H1 (cell line): Measurements from ENCODE around the gene NENF. TPM values are rescaled to one million over a fixed set of nuclear protein-coding genes. Genes with fewer than 3 reads are reported as not detected.

Experiments used
- CTCF ChIA-PET: fragments of 300-600 bp; sonication (Branson Sonifier 250); formaldehyde crosslinking; loops from one replicate; lab custom pipeline; 2021; ENCODE audit not compliant: partially characterized antibody; lab: Charles Lee
- POLR2A ChIA-PET: fragments of 300-600 bp; sonication (Branson Sonifier 250); formaldehyde crosslinking; loops from one replicate; lab custom pipeline; 2021; ENCODE audit warnings: inconsistent platforms; ENCODE audit not compliant: partially characterized antibody; lab: Charles Lee
- DNase-seq, 2 experiments: peaks; one replicate each; pipeline versions ENCODE4 v3.0.0 to v3.0.0-alpha.2; 2010 to 2022; ENCODE audit warnings: low spot score in 2 of 2, low read depth in 1 of 2, mixed read lengths in 1 of 2
- FAIRE-seq: peaks from 2 replicates; lab custom pipeline; 2011; peaks lifted over from hg19 to GRCh38; lab: Jason Lieb, UNC
- H2AFZ ChIP-seq: 2 replicates; pipeline ENCODE4 v1.8.1; 2012; ENCODE audit warnings: low read length, inconsistent platforms
- H2AK5ac ChIP-seq: 2 replicates; pipeline ENCODE4 v1.6.1; 2013; ENCODE audit warnings: low read depth, low read length
- H2BK120ac ChIP-seq: replicated peaks from 2 replicates; pipeline ENCODE3; 2013; ENCODE audit warnings: low read depth, low read length, inconsistent platforms
- H2BK12ac ChIP-seq: 2 replicates; pipeline ENCODE4 v1.6.1; 2013; ENCODE audit warnings: low read depth, low read length
- H2BK15ac ChIP-seq: 2 replicates; pipeline ENCODE4 v1.6.1; 2013; ENCODE audit warnings: low read length
- H2BK20ac ChIP-seq: 2 replicates; pipeline ENCODE4 v1.6.1; 2013; ENCODE audit warnings: low read length
- H2BK5ac ChIP-seq: 2 replicates; pipeline ENCODE4 v1.6.1; 2013; ENCODE audit warnings: low read depth, low read length
- H3K14ac ChIP-seq: 2 replicates; pipeline ENCODE4 v1.6.1; 2013; ENCODE audit warnings: inconsistent platforms; ENCODE audit not compliant: insufficient read length
- H3K18ac ChIP-seq: 2 replicates; pipeline ENCODE4 v1.6.1; 2013; ENCODE audit warnings: low read length; ENCODE audit errors: extremely low read depth
- H3K23ac ChIP-seq: 2 replicates; pipeline ENCODE4 v1.6.1; 2013; ENCODE audit warnings: inconsistent platforms; ENCODE audit not compliant: insufficient read length
- H3K23me2 ChIP-seq: 2 replicates; pipeline ENCODE4 v1.6.1; 2013; ENCODE audit warnings: low read depth, low read length
- H3K27ac ChIP-seq: 2 replicates; pipeline ENCODE4 v1.6.1; 2011; ENCODE audit warnings: low read depth, low read length, inconsistent platforms
- H3K27me3 ChIP-seq, 4 experiments: replicated peaks in 1 of 4; 1 replicate in 1 of 4; 2 replicates in 3 of 4; pipeline versions ENCODE4 v1.6.1 to v1.8.1; 2011 to 2013; ENCODE audit warnings: low read length in 3 of 4, mild to moderate bottlenecking in 3 of 4, inconsistent platforms in 2 of 4, mixed read lengths in 2 of 4, moderate library complexity in 1 of 4; ENCODE audit not compliant: control insufficient read depth in 3 of 4, insufficient read depth in 3 of 4; ENCODE audit errors: extremely low read depth in 1 of 4
- H3K36me3 ChIP-seq, 4 experiments: 2 replicates each; pipeline versions ENCODE4 v1.6.1 to v1.8.1; 2011 to 2013; ENCODE audit warnings: mild to moderate bottlenecking in 4 of 4, low read length in 3 of 4, moderate library complexity in 2 of 4, control low read depth in 1 of 4, inconsistent platforms in 1 of 4; ENCODE audit not compliant: insufficient read depth in 4 of 4, control insufficient read depth in 2 of 4
- H3K4ac ChIP-seq: replicated peaks from 2 replicates; pipeline ENCODE3; 2013; ENCODE audit warnings: low read length, low read depth, mixed read lengths, inconsistent platforms; ENCODE audit not compliant: insufficient read length
- H3K4me1 ChIP-seq, 4 experiments: replicated peaks in 1 of 4; 1 replicate in 1 of 4; 2 replicates in 3 of 4; pipeline versions ENCODE4 v1.6.1 to v1.8.1; 2011 to 2013; ENCODE audit warnings: low read length in 3 of 4, inconsistent platforms in 2 of 4, mixed read lengths in 1 of 4; ENCODE audit not compliant: insufficient read depth in 4 of 4, control insufficient read depth in 3 of 4
- H3K4me2 ChIP-seq, 2 experiments: 2 replicates each; pipeline versions ENCODE4 v1.6.1 to v1.8.1; 2011 to 2013; ENCODE audit warnings: low read depth in 2 of 2, low read length in 2 of 2, control low read depth in 1 of 2, inconsistent platforms in 1 of 2, mild to moderate bottlenecking in 1 of 2; ENCODE audit not compliant: insufficient read depth in 1 of 2
- H3K4me3 ChIP-seq, 4 experiments: fragments of 200-600, 300-600 bp in 1 of 4; sonication (generic), shearing (Covaris generic), sonication (Bioruptor Twin) in 1 of 4; 2 replicates each; pipeline versions ENCODE4 v1.5.1 to v1.8.1; 2011 to 2016; ENCODE audit warnings: low read length in 4 of 4, low read depth in 3 of 4, control low read depth in 2 of 4, inconsistent platforms in 2 of 4, mild to moderate bottlenecking in 2 of 4, mixed read lengths in 1 of 4, moderate library complexity in 1 of 4; ENCODE audit not compliant: insufficient read depth in 2 of 4; ENCODE audit errors: extremely low read depth in 1 of 4
- H3K56ac ChIP-seq: replicated peaks from 2 replicates; pipeline ENCODE3; 2013; ENCODE audit warnings: low read depth, mild to moderate bottlenecking, mixed read lengths, low read length, inconsistent platforms; ENCODE audit not compliant: insufficient read length
- H3K79me1 ChIP-seq: 2 replicates; pipeline ENCODE4 v1.6.1; 2013; ENCODE audit warnings: low read depth, low read length, control low read depth
- H3K79me2 ChIP-seq, 2 experiments: 2 replicates each; pipeline versions ENCODE4 v1.6.1 to v1.8.1; 2012 to 2013; ENCODE audit warnings: low read length in 2 of 2, mild to moderate bottlenecking in 2 of 2, inconsistent platforms in 1 of 2; ENCODE audit not compliant: insufficient read depth in 2 of 2, control insufficient read depth in 1 of 2
- H3K9ac ChIP-seq, 4 experiments: replicated peaks in 1 of 4; 1 replicate in 1 of 4; 2 replicates in 3 of 4; pipeline versions ENCODE4 v1.6.1 to v1.8.1; 2011 to 2013; ENCODE audit warnings: low read depth in 3 of 4, low read length in 3 of 4, control low read depth in 2 of 4, mild to moderate bottlenecking in 2 of 4, moderate library complexity in 2 of 4, inconsistent platforms in 1 of 4; ENCODE audit errors: extremely low read depth in 1 of 4
- H3K9me3 ChIP-seq, 2 experiments: 2 replicates each; pipeline versions ENCODE4 v1.6.1 to v1.8.1; 2012 to 2013; ENCODE audit warnings: mild to moderate bottlenecking in 2 of 2, moderate library complexity in 2 of 2, control low read depth in 1 of 2, inconsistent platforms in 1 of 2, low read depth in 1 of 2, low read length in 1 of 2, mixed read lengths in 1 of 2; ENCODE audit not compliant: insufficient read depth in 2 of 2
- H4K20me1 ChIP-seq, 2 experiments: replicated peaks in 1 of 2; 2 replicates each; pipeline versions ENCODE3 to v1.8.1; 2011 to 2013; ENCODE audit warnings: inconsistent platforms in 2 of 2, low read length in 2 of 2, mild to moderate bottlenecking in 1 of 2; ENCODE audit not compliant: insufficient read depth in 2 of 2, control insufficient read depth in 1 of 2
- H4K5ac ChIP-seq: 2 replicates; pipeline ENCODE4 v1.6.1; 2013; ENCODE audit warnings: low read length, low read depth, mixed read lengths, inconsistent platforms; ENCODE audit not compliant: insufficient read length
- H4K8ac ChIP-seq: 2 replicates; pipeline ENCODE4 v1.8.0; 2013; ENCODE audit warnings: mild to moderate bottlenecking, moderate library complexity, low read length, inconsistent platforms; ENCODE audit not compliant: insufficient read depth; ENCODE audit errors: extremely low read depth
- H4K91ac ChIP-seq: replicated peaks from 2 replicates; pipeline ENCODE3; 2013; ENCODE audit warnings: low read length, mixed read lengths, inconsistent platforms; ENCODE audit not compliant: insufficient read length
- CEBPB ChIP-seq: IDR thresholded peaks from 2 replicates; pipeline ENCODE4 v1.6.1; 2012; ENCODE audit warnings: low read depth, low read length
- E2F6 ChIP-seq: IDR thresholded peaks from 2 replicates; pipeline ENCODE4 v1.6.1; 2012; ENCODE audit warnings: inconsistent platforms
- GABPA ChIP-seq: IDR thresholded peaks from 2 replicates; pipeline ENCODE4 v1.6.1; 2011; ENCODE audit warnings: mild to moderate bottlenecking, low read length, moderate library complexity, borderline replicate concordance; ENCODE audit not compliant: insufficient read depth
- POLR2AphosphoS5 ChIP-seq: IDR thresholded peaks from 2 replicates; pipeline ENCODE4 v1.6.1; 2011; ENCODE audit warnings: low read depth, low read length
- SIX5 ChIP-seq: IDR thresholded peaks from 2 replicates; pipeline ENCODE4 v1.6.1; 2011; ENCODE audit warnings: mild to moderate bottlenecking, low read depth, low read length
- WGBS, 2 experiments: shearing (Covaris generic) in 1 of 2; methylation state at CpG; one replicate each; pipeline versions ENCODE4 v1.1.6 to v1.1.7; 2013 to 2015; ENCODE audit warnings: low lambda C conversion rate in 2 of 2, mixed read lengths in 2 of 2, inconsistent platforms in 1 of 2, low coverage in 1 of 2, missing lambda C conversion rate in 1 of 2; ENCODE audit not compliant: insufficient replicate concordance in 2 of 2, insufficient coverage in 1 of 2, insufficient read length in 1 of 2; ENCODE audit errors: extremely low coverage in 1 of 2, missing lambda C conversion rate in 1 of 2; 5-methylcytosine and 5-hydroxymethylcytosine counted together
- polyA plus RNA-seq, 7 experiments: library from polyadenylated mRNA; depleted of rRNA in 3 of 7; stranded (reverse) in 5 of 7; unstranded in 2 of 7; fragments of >200 nt in 5 of 7; fragments of 200-250 nt in 2 of 7; gene quantifications; 1 replicate in 5 of 7; 2 replicates in 1 of 7; 4 replicates in 1 of 7; pipeline versions ENCODE4 v1.2.1 to v1.2.3, GENCODE V29; 2011 to 2013; ENCODE audit warnings: missing spikeins in 2 of 7, mixed read lengths in 2 of 7
- total RNA-seq: library from RNA; stranded (reverse); fragmentation: NEBNext Ultra II Directional; extraction: Animal tissue kit (Norgen Biotek cat#: 25700); gene quantifications from 2 replicates; pipeline ENCODE4 v1.2.1, GENCODE V29; 2021

Gene NENF
- total and polyA plus RNA-seq, 2 of the 8 experiments (the other 6 are each of a cell fraction or from before 2014, with no cell fraction given): 27.0 to 28.0 TPM

- H2BK12ac ChIP-seq: peak overlapping the region; percentile 5; the same call in 1 of the 2 replicates
- H3K23me2 ChIP-seq: peaks cover 6% of the 10 kb centered on the region
- H3K36me3 ChIP-seq: peaks cover 6 to 12% (median 6%) of the 10 kb centered on the region in 4 experiments
- H4K91ac ChIP-seq: peak overlapping the region; percentile 4
- H3K14ac ChIP-seq: no peak overlapping the region
- no peak overlapping the region for H3K4ac ChIP-seq
- FAIRE-seq (no peak), DNase-seq (peak in 1 of 2 experiments; percentile 47)
- H2AFZ ChIP-seq: peak overlapping the region; percentile 89
- no peak overlapping the region for H3K56ac ChIP-seq
- ChIA-PET CTCF (interaction anchor here (0.6 to 2.2 kb wide), 9 partner anchors 12 to 296 kb away, joined by 3 to 18 read pairs (median 3); no protein-coding TSS in a partner anchor), POLR2A (interaction anchor here (0.7 to 1.4 kb wide), 7 partner anchors 9 to 380 kb away, joined by 3 to 5 read pairs (median 3); partner anchors contain the start of genes DTL and INTS7)
- peaks cover 4 to 15% (median 9%) of the 10 kb centered on the region in 4 experiments; a peak in 6 of 7 replicates for H3K4me1 ChIP-seq
- peaks cover 0 to 14% of the 10 kb centered on the region in 2 experiments; a peak in 3 of 4 replicates for H3K79me2 ChIP-seq
- H3K23ac ChIP-seq: no peak overlapping the region
- H2BK5ac ChIP-seq: peak overlapping the region; percentile 5; the same call in 1 of the 2 replicates
- H4K8ac ChIP-seq: no peak overlapping the region
- H2AK5ac ChIP-seq: 0 out of 2 replicates have a peak overlapping the region, but pooled peaks have one; percentile 20
- 68% methylated on average over 12 of the region's 13 CpGs; no CpG with 5 or more reads in 1 of the 2 experiments for WGBS, 2 experiments
- H2BK20ac ChIP-seq: 0 out of 2 replicates have a peak overlapping the region, but pooled peaks have one; percentile 86
- H4K5ac ChIP-seq: no peak overlapping the region
- H4K20me1 ChIP-seq: peaks cover 0 to 16% of the 10 kb centered on the region in 2 experiments
- peak overlapping the region in 2 of 4 experiments; percentile 71 to 77; a peak in 2 of 8 replicates for H3K4me3 ChIP-seq
- H3K27ac ChIP-seq: no peak overlapping the region
- no peaks in the 10 kb centered on the region for H3K9me3 ChIP-seq
- H2BK120ac ChIP-seq: no peak overlapping the region
- H3K9ac ChIP-seq: peak overlapping the region in 1 of 4 experiments; percentile 5; a peak in 1 of 7 replicates
- TF ChIP-seq E2F6 (no peak), GABPA (no peak), POLR2AphosphoS5 (0 out of 2 replicates have a peak, but pooled peaks have one; percentile 2), SIX5 (no peak), CEBPB (no peak)
- peak overlapping the region; percentile 35 to 83 for H3K4me2 ChIP-seq
- no peaks in the 10 kb centered on the region; a peak in 2 of 7 replicates for H3K27me3 ChIP-seq
- H3K79me1 ChIP-seq: peaks cover 9% of the 10 kb centered on the region; the same call in 1 of the 2 replicates
- H3K18ac ChIP-seq: no peak overlapping the region
- peak overlapping the region; percentile 53; the same call in 1 of the 2 replicates for H2BK15ac ChIP-seq
These were observed 17.4 kb upstream of the NENF start for GRCh38 chr1:212415107-212415841.
